HEK293T (cell line): Measurements from ENCODE around the gene CAAP1.

Experiments
- BHLHE40 ChIP-seq: fragments of 450-650 bp; IDR thresholded peaks from 2 replicates; pipeline ENCODE4 v1.6.1; 2016; ENCODE audit warnings: mild to moderate bottlenecking, moderate library complexity, borderline replicate concordance
- FOXA1 ChIP-seq: fragments of 450-650 bp; IDR thresholded peaks from 2 replicates; pipeline ENCODE4 v1.6.1; 2016; ENCODE audit warnings: mild to moderate bottlenecking
- FOXM1 ChIP-seq: fragments of 450-650 bp; IDR thresholded peaks from 2 replicates; pipeline ENCODE4 v1.6.1; 2017; ENCODE audit warnings: mild to moderate bottlenecking, borderline replicate concordance
- NFRKB ChIP-seq: fragments of 450-650 bp; IDR thresholded peaks from 2 replicates; pipeline ENCODE4 v1.6.1; 2016; ENCODE audit warnings: mild to moderate bottlenecking, moderate library complexity
- ZNF384 ChIP-seq: fragments of 450-650 bp; IDR thresholded peaks from 2 replicates; pipeline ENCODE4 v1.6.1; 2016

GRCh38 chr9:26811106-26811505, 81.5 kb downstream of the CAAP1 start:
- TF ChIP-seq NFRKB (no peak), FOXM1 (no peak), FOXA1 (no peak), BHLHE40 (no peak), ZNF384 (no peak)
